NCI-H1930 (cell line): ENCODE data around the gene PSMD13.

Experiments
- DNase-seq, 2 experiments: peaks; one replicate each; lab custom pipeline; 2025; lab: John Stamatoyannopoulos, UW

PSMD13 gene

DNA sequence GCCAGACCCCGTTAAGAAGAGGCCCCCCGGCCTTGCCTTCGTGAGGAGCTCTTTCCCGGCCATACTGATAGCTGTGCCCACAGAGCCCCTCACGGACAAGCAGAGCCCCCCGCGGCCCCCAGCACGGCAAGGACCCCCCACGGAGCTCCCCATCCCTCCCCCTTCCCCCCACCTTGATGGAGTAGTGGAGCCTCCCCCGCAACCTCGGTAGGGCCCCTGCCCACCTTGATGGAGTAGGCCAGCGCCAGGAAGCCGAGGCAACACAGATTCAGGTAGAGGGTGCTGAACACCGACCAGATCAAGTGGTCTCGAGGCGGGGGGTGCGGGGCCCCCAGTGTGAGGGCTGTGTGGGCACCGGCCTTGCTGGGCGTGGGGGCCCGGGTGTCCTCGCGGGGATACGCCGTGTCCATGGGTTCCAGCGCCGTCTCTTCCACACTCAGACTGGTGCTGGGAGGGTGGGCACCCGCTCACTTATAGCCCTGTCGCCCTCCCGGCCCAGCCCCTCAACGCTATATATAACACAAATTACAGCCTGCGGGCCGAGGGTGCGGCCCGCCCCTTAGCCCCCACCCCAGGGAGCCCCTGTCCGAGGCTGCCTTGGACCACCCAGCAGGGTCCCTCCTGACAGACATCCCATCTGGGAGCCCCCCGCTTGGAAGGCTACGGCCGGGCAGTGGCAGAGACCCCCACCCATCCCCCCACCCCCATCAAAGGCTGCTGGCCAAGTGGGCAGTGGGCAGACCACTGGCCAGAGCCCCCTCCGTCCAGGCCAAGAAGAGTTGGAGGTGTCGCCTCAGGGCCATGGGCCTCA is 62.5 kb downstream of the PSMD13 start, which contains the start of gene IFITM5:
IFITM5 (minus strand) TSS at position 446 of the 811 bp plus-strand sequence; CDS start at position 410, 36 bp downstream.
- no peak for DNase-seq

- no peak for DNase-seq
Observed at GRCh38 chr11:299951-300735, 63.4 kb downstream of the PSMD13 start.
